Gastrocnemius medialis (tissue), 4 donors: ENCODE results near the gene ATOX1.

ENCODE experiments used
- POLR2A ChIP-seq, 2 donors: fragments of 450-650 bp; IDR thresholded peaks; one replicate each; pipeline ENCODE4 v1.6.1; 2017; ENCODE audit warnings: antibody characterized with exemption in 2 of 2, mild to moderate bottlenecking in 2 of 2, moderate library complexity in 2 of 2
- TF ChIP-seq, protein P1 (sequence below), 5 experiments: fragments of 450-650 bp in 3 of 5; fragments of 200-600 bp in 2 of 5; sonication (generic) in 2 of 5; IDR thresholded peaks in 4 of 5; conservative IDR thresholded peaks in 1 of 5; 1 replicate in 4 of 5; 2 replicates in 1 of 5; pipeline ENCODE4 v1.5.1; 2016 to 2019; ENCODE audit warnings: antibody characterized with exemption in 5 of 5, mild to moderate bottlenecking in 3 of 5, moderate library complexity in 3 of 5

DNA sequence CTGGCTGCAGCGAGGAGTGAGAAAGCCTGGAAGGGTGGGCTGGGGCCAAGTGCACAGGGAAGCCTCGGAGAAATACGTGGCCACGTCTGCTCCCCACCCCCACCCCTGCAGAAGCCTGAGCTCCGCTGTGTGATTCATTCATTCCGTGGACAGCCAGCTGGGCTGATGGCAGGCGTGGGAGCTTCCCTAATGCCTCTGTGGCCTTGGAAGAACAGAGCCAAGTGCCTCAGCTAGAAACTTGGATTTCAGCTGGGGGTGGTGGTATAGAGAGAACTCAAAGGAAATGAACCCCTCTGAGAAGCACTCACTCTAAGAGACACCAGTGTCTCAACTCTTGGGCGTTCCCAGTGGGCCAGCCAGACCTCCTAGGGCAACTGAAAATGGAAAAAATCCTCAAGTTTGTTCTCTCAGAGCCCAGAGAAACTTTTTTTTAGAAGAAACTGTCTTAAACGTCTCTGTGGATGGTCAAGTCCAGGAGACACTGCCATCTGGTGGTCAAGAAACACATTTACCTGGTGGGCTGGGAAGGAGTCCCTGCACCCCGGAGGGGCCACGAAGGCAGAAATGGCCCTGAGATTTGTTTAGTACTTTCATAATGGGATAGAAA is 18.0 kb downstream of the ATOX1 start:
- TF ChIP-seq, protein P1, sequence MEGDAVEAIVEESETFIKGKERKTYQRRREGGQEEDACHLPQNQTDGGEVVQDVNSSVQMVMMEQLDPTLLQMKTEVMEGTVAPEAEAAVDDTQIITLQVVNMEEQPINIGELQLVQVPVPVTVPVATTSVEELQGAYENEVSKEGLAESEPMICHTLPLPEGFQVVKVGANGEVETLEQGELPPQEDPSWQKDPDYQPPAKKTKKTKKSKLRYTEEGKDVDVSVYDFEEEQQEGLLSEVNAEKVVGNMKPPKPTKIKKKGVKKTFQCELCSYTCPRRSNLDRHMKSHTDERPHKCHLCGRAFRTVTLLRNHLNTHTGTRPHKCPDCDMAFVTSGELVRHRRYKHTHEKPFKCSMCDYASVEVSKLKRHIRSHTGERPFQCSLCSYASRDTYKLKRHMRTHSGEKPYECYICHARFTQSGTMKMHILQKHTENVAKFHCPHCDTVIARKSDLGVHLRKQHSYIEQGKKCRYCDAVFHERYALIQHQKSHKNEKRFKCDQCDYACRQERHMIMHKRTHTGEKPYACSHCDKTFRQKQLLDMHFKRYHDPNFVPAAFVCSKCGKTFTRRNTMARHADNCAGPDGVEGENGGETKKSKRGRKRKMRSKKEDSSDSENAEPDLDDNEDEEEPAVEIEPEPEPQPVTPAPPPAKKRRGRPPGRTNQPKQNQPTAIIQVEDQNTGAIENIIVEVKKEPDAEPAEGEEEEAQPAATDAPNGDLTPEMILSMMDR (IDR thresholded peaks at IDR 0.05 in 4 of 5, conservative IDR thresholded peaks at IDR 0.05 in 1 of 5): peak; percentile 82 to 91 (median 88)
- no peak for TF ChIP-seq POLR2A (IDR thresholded peaks at IDR 0.05)
